GM18511 (cell line): Measurements from ENCODE around the gene ADARB2.

Experiments
- ATAC-seq: cut with Tn5 transposase; IDR thresholded peaks from one replicate; pipeline ENCODE4 v1.9.1; 2021; ENCODE audit warnings: mild to moderate bottlenecking, moderate library complexity; ENCODE audit not compliant: unreplicated experiment

ADARB2 gene

DNA sequence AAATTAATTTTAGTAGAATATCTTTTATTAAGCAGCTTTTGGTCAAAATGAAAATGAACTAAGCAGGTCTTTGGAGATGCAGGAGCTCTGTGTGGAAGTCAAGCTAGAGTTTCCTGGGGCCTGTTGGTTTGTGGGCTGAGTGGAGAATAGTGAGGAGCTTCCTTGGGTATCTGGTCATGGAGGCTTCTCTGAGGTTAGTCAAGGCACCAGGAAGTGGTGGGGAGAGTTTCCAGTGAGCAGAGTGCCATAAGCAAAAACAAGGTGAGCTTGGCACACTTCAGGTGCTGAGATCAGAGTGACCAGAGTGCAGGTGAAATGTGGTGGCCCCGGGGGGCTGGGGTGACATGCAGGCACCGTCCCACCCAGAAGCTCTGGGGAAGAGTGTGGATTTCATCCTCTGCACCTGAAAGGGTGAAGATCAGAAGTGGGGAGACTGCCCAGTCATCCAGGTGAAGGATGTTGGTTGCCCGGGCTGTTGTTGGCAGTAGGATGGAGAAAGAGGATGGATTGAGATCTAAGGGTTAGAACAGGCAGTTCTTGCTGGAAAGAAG is 603.8 kb downstream of the ADARB2 start:
- no peak for ATAC-seq

DNA sequence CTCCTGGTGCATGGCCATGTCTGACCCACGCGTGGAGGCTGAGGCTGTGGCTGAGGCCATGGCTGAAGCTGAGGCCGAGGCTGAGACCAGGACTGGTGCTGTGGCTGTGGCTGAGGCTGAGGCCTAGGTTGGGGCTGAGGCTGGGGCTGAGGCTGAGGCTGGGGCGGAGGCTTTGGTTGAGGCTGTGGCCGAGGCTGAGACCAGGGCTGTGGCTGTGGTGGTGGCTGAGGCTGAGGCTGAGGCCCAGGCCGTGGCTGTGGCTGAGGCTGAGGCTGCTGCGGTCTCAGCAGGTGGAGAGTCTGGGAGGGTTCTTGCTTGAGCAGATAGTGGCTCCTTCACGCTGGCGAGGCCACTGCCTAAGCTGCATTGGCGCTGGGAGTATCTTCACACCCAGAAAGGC is 604.7 kb downstream of the ADARB2 start:
- no peak for ATAC-seq

DNA sequence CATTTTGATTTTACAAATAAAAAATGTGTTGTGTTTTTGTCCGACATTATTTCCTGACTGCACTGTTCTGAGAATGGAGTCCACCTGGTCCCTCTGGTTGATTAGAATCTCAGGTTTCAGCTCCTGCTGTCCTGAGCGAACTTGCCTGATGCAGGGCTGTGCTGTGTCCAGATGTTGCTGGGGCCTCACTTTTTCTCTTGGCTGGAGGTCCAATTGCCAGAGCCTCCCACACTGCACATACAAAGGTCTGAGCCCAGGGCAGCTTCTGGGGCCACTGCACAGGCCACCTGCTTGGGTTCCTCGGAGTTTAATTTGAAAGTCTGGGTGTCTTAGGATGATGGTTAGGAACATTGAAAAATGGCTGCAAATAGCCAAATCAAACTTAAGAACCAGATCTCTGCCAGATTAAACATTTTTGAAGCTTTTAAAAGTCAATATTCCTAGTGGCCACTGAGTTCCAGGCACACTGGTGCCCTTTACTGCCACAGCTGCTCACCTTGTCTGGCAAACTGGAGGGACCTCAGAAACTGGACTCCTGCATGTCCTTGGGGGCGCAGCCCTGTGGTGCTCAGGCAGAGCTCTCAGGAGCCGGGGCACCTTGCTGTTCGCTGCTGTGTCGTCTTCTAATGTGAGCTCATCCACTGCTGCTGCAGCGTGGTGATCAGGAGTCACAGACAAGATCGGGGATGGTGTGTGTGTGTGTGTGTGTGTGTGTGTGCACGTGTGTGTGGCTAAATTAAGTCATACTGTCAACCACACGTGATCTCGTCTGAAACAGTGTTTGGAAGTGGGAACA is 606.1 kb downstream of the ADARB2 start:
- no peak for ATAC-seq

DNA sequence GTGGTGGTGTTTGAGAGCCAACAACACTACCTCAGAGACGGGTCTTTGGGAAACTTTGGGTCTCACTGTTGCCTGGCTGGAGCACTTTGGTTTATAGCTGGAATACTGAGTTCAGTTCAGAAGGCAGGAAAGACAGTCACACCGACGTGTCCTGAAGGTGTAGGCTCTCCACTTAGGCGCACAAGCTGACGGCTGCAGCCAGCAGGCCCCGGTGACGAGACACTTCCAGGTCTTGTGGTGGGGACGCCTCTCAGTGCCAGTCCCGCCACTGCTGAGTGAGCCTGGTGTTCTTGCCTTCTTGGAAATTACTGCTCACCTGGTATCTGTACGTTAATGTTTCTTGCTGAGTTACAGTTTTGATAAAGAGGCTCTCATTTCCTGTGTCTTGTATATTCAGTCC is 607.1 kb downstream of the ADARB2 start:
- ATAC-seq: no peak

DNA sequence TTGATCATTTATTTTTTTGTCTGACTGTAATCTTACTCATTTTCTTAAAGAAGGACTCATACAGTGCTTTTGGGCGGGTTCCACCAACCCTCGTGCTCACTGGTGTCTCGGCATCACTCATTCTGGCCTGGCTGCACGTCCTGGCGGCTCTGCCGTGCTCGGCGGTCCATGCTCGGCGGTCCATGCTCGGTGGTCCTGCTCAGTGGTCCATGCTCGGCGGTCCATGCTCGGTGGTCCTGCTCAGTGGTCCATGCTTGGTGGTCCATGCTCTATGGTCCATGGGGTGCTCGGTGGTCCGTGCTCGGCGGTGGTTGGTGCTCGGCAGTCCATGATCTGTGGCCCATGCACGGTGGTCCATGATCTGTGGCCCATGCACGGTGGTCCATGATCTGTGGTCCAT is 608.7 kb downstream of the ADARB2 start:
- ATAC-seq: no peak

GRCh38 chr10:1128115-1128514 is 609.2 kb downstream of the ADARB2 start:
- no peak for ATAC-seq

DNA sequence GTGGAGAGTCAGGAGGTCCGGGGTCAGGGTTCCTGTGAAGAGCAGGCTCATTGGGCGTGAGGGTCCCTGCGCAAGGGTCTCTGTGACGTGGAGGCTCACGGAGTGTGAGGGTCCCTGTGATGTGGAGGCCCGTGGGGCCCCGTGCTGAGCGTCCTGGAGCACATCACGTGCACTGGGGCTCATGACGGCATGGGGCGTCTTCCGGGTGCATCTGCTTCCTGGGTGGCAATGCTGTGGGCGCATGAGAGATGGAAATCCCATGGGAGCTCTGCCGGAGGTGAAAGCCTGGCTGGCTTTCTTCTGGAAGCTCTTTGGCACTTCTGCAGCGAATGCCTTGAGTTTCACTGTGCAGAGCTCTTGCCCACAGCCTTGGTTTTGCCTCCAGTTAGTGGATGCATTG is 609.7 kb downstream of the ADARB2 start:
- ATAC-seq: no peak
